HG03139 (cell line): Measurements from ENCODE around the gene MESD.

ENCODE experiments used
- ATAC-seq: cut with Tn5 transposase; IDR thresholded peaks from one replicate; pipeline ENCODE4 v1.9.1; 2021; ENCODE audit not compliant: unreplicated experiment

MESD gene

DNA sequence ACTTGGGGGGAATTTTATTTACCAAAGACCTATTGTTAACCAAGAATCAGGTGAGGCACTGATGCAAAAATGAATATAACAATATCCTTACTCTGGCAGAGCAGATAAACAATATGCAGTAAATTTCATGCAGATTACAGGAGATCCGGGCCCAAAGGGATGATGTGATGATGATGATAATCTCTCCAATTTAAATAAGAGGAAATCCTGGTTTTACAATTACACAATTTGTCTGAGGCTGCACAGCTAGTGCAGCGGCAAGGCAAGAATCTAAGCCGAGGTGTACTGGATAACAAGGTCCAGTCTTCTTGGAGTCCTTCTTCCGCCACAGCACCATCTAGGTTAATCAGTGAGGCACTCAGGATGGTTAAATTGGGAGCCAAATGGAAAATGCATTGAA lies 2.4 kb upstream of the MESD start:
- no peak for ATAC-seq

DNA sequence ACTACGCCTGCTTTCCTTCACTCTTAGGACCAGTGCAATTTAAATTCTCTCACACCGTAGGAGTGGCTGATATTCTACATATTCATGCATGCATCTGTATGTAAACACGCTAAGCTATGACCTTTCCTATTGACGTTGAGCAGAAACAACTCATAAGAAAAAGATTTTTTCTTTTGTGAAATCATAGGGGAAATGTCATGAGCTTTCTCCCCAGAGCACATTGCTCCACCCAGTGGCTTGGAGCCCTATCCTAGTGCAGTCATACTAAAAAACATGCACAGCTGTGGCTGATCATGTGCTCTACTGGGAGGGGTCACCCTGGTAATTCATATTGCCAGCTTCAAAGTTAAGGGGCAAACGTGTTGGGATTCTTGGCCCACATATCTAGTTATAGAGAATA lies 1.8 kb upstream of the MESD start:
- no peak for ATAC-seq

DNA sequence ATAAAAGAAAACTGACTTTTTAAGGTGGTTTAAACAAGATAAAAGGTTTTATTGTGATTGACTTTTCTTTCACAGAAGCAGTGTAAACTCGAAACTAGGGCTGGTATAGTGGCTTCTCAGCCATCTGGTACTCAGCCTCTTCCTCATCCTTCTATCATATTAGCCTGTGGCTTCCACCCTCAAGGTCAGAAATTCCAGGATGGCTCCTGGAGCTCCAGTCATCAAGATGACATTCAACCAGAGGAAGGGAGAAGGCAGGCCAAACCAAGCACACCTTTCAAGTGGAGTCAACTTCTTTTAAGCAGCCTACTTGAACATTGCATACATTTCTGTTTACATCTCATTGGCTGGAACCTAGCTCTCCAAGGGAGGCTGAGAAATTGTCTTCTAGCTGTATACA lies 1.3 kb upstream of the MESD start:
- ATAC-seq = no peak

DNA sequence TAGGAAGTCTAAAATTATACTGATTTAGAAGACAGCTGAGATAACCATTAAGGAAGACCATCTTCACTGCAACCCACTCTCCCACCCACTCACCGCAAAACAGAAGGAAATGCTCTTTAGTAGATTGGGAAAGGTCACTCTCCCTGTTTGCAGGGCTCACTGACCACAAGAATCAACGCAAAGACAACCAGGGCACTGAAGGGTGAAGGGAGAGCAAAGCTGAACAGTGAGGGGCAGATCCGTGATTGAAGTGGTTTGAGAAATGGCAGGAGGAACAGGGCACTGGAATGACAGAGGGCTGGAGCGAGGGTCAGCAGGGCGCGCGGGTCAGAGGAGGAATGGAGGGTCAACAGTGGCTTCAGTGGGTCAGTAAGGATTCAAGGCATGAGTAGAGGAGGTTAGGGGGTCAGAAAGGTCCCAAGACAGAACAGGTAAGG lies 520 bp downstream of the MESD start:
- no peak for ATAC-seq

DNA sequence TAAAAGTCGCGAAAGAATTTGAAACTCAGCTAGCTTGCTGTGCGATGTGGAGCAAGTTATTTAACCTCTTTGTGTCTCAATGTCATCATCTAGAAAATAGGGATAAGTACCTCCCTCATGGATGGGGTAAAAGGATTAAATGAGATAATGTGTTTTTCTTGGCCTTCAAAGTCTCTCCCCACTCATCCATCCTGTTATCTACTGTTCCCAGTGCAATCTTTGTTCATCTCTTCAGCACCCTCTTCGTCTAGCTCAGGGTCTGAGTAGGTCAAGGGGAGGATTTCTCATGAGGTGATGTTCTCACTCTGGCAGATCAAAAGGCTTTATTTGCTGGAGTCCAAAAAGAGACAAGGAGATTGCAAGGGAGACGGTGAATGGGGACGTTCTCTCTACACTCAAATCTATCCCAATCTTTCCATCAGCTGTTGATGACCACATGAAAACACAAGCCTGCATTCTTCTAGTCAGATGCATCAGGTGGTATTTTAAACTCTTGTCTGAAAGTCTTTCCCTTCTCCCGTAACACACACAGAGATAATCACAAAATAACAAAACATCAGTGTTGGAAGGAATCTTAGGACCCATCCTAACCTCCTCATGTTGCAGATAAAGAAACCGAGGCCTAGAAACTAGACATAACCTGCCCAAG lies 1.3 kb downstream of the MESD start:
- ATAC-seq = no peak

DNA sequence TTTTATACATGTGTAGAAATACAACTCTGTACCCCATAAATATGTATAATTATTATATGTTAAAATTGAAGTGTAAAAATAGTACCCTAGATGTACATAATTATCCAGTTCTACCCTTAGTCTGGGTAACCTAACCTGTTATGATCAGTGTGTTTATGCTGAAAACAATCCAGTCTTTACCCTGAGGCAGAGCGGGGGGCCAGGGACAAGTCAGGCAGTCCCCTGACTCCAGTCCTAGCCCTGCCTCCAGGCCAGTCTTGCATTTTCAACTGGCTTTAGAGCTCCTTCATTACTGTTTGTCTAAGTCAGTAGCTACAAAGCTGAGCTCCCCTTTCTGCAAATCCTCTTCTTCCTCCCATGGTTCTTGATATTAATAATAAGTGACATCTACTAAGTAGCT lies 3.1 kb downstream of the MESD start:
- ATAC-seq = no peak

DNA sequence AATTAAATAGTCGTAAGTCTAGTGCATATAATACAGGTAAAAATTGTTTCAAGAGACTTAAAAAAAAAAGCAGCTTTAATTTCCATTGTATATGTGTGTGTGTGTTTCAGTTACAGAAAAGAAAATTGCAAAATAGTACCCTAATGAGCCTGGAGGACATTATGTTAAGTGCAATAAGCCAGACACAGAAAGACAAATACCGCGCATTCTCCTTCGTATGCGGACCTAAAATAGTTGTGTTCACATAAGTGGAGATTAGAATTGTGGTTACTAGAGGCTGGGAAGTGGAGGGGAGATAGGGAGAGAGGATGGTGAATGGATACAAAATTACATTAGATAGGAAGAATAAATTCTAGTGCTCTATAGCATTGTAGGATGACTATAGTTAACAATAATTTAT lies 3.6 kb downstream of the MESD start:
- ATAC-seq = no peak

DNA sequence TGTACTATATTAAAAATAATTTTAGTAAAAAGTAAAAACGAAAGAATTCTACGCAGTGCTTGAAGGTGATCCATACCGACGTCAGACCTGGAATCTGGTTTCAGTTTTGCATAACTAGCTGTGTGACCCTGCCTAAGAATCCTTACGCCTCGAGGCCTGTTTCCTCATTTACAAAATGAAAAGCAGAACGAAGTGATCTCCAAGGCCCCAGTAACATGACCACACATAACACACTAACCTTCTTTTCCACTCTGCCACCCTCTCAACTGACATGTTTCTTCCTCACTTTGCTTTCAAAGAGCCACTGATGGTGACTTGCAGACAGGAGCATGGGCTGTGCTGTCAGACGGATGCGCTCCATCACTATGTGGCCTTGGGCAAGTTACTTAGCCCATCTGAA lies 4.8 kb downstream of the MESD start:
- ATAC-seq = no peak

DNA sequence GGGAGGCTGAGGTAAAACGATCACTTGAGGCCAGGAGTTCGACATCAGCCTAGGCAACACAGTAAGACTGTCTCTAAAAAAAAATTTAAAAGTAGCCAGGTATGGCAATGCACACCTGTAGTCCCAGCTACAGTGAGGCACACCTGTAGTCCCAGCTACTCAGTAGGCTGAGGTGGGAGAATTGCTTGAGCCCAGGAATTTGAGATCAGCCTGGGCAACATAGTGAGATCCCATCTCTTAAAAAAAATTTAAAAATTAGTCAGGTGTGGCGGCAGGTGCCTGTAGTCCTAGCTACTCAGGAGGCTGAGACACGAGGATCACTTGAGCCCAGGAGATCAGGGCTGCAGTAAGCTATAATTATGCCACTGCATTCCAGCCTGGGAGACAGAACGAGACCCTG lies 6.8 kb downstream of the MESD start:
- ATAC-seq = no peak

DNA sequence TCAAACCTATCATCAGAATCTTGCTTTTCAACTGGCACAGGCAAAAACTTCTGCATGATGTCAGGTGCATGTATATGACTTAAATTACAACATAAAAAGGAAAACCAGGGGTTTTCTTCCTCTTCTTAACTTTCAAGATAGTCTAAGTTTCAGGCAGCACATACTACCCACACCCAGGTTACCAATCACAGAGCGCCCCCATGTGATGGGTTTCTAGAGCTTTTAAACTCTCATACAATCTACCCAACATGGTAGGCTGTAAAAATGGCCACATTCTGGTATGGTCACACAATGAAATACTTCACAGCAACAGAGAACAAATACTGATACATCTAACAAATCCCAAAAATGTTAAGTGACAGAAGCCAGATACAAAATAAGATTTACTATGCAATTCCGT lies 7.4 kb downstream of the MESD start:
- ATAC-seq = no peak

DNA sequence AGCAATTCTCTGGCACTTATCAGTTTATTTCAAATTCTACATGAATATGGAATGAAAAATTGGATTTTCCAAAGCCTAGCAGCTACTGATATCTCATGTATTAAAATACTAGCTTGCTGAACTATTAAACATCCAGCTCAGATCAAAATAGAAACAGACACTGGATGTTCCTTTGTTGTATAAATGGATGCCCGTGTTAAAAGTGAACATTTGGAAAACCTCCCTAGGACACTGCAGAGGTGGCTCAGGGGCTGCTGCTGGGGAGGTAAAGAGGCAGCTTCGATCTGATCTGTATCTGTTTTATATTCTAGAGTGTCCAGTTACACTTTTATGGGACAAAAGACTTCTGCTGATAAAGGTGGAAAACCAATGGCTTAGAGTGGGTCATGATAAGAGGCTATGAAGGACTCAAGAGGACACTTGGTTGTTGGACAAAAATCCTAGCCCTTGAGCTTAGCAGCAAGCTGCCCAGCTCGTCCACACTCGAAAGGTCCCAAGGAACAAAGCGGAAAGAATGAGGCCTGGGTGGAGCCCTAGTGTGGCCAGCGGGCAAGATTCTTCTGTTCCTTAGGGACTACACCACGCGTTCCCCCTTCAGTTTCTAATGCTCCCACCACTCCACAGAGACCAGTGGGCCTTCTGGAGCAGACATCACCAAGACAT lies 9.9 kb downstream of the MESD start:
- ATAC-seq = no peak

DNA sequence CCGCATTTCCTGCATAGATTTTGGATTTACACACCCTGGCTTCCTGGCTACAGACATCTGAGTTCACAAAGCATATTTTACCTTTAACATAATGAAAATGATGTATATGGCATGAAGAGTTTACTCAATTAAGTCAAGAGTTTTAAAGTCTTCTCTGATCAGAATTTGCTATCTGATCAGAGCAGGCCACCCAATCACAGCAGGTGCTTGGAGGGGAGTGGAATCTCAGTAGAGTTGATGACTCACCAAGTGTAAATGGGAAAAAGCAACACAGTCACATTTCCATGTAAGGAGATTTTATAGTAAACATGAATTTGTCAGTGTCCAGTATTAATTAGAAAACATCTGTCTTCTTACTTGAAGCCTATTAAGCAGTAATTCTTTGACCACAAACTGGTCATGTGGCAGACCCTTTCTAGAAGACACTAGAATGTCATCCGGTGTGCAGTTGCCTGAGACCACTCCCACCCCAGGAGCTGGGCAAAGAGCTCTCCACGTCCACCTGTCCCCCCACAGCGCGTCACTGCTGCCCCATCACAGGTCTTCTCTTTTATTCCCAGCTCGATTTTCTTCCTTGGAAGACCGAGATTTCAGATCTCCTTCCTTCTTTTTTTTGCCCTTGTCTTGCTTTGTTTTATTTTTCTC lies 10.8 kb downstream of the MESD start:
- ATAC-seq = no peak

DNA sequence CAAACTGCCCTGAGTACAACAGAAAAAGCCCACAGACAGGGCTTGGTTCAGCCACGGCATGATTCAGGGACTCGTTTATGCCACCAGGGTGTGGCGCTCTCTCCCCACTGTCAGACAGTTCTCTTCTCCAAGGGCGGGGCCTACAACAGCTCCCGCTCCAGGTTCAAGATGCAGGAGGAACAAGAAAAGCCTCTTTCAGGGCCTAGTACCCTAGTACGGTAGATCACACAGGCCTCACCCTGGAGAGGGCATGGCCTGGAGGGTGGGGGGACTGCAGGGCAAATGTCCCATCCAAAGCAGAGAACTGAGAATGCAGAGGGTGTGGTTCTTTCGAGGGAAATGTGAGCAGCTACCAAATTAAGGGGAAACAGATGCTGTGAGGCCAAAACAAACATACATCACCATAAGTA lies 12.0 kb downstream of the MESD start:
- no peak for ATAC-seq

DNA sequence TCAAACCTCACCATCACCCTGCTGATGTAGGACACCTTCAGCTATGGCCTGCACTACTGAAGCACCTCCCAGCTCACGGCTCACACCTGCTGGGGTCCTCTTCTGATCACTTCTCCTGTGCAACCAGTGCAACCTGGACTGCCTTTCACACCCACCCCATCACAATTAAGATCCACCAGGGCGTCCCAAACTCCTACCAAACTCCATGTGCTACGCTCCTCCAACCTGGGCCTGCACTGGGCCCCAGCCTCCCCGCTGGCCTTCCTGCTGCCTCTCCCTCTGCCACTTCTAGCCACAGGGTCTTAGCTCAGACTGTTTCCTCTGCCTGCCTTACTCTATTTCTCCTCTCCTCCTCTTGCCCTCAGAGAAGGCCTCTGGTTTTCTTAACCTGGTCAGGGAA lies 12.8 kb downstream of the MESD start:
- no peak for ATAC-seq

DNA sequence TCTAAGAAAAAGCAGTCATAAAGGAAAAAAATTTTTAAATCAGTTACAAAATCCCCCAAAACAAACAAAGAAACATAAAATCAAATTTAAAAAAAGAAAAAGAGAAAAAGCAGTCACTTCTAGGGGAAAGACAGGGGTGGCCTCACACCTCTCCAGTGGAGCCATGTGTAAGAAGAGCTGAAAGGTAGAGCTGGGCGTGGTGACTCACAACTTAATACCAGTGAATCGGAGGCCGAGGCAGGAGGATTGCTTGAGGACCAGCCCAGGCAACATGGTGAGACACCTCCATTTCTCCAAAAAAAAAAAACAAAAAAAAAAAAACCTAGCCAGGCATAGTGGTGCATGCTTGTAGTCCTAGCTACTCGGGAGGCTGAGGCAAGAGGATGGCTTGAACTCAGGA lies 14.7 kb downstream of the MESD start:
- no peak for ATAC-seq

DNA sequence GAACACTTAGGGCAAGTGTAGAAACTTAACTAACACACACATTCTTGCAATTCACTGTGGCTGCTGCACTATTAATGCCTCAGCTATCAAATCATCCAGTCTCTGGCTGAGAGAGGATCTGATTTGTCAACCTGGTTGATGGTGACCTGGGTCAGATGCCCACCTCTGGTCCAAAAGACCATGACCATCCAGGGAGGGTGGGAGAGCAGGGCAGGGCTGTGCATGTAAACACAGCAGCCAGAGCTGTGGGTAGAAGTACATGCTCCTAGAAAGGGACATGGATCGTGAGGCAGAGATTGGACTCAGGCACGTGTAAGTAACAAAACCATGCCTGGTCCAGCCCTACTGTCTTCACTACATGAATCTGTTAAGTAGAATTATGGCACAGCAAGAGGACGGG lies 17.3 kb downstream of the MESD start:
- no peak for ATAC-seq

DNA sequence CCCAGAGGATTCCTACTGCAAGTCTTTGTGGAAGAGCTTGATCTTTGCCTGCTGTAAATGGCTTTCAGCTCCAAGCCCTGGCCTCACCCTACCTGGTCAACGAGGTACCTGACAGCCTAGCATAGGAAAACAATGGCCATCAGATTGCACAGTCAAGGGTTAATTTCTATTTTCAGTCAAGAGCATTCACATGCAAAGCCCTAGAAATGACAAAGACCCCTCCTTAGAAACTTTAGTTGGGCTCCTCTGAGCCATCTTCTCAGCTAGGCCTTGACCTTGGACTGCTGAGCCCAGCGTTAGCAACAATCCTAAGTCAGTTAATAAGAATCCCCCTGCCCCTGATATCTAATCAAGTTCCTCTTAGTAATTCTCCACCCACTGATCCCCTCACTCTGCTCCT lies 18.5 kb downstream of the MESD start:
- ATAC-seq = no peak

DNA sequence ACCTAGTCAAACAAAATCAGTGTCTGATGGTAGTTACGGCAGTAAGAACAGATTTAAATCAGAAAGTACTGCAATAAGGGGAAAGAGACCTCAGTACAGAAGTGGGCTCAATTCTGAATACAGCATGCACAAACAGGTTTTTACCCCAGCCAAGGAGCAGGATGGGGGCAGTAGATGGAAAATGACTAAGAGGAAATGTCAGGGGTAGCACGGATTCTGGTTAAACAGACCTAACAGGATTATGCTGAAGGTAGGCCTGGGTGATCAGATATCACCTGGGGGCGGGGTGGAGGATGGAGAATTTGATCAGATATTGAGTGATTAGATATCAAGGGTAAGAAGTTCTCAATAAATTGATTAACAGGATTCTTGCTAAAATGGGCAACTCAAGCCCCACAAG lies 19.0 kb downstream of the MESD start:
- ATAC-seq = no peak

DNA sequence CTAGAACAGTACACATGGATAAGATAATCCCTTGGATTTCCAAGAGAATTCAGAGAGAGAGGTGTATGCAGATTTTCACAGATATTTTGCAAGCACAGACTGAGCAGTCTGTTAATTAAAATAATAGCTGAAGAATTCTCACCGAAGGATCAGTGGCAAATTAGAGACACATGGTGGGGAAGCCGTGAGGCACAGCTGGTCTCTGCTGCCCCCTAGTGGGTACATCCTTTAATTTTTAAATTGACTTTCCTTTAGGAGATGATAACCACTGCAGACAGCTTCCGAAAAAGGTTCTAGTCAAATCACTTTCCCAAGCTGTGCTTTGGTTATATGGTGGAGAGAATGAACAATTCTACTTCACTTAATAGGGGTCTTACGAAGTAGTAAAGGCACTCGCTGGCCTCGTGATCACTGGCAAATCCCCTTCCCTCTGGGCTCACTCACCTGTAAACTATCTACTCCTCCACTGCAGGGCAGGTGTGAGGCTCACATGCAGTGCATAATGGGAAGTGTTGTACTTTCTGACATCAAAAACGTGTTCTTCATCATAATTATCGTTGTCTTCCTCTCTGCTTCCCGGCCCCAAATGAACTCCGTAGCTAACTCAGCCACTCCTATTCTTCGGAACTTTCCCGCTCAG lies 19.5 kb downstream of the MESD start:
- ATAC-seq = no peak

DNA sequence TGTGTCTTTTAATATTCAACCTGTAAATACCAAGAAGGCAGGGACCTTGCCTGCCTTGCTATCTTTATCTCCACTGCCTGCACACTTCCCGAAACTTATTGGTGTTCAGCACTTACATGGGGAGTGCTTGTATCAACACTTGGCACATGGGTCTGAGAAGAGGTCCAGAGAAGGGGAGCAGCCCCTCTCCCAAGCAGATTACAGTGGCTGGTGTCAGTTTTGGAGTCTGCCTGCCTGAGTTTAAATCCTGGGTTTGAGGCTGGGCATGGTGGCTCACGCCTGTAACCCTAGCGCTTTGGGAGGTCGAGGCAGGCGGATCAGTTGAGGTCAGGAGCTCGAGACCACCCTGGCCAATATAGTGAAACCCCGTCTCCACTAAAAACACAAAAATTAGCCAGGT lies 20.3 kb downstream of the MESD start:
- no peak for ATAC-seq

DNA sequence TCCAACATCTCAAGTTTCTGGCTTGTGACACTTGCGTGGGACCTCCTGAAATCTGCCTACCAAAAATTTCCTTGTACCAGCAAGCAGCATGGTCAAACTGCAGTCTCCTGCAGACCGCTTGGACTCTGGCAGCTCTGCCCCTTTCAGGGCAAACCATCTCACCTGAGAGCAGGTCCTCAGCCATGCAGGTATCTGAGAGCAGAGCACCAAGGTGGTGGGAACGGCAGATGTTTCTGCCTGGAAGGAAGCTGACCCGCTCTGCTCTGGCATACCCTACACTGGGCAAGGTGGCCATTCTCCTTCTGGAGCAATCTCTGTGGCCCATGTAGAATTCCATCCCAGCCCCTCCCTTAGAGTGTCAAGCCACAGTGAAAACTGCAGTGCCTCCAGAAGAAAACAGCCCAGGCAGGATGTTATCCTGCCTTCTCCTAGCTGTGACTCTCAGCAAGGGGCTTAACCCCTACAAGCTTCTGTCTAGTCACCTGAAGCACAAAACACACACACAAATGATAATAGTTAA lies 21.6 kb downstream of the MESD start:
- no peak for ATAC-seq

DNA sequence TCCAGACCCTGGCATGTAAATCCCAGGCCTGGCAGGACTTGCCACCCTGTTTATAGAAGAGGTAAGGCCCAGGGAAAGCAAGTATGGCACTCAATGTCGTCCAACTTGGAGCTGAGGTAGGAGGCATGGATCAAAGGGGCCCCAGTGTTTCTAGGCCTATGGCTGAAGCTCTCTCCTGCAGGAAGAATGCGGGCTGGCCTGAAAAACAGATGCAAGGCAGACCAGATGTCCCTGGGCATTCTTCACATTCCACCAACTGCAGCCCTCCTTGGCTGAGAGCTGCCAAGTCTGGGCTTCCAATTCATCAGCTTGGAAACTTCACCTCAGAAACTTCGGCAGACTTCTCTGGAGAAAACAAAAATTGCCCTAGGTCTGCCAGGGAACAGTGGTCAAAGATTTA lies 22.2 kb downstream of the MESD start:
- ATAC-seq = no peak
